GM10847 (cell line): ENCODE measurements around the gene MTMR4.

ENCODE experiments used
- POLR2A ChIP-seq: IDR thresholded peaks from 2 replicates; pipeline ENCODE4 v1.6.1; 2011; ENCODE audit not compliant: insufficient read length; ENCODE audit errors: extremely low read depth

Gene MTMR4

DNA sequence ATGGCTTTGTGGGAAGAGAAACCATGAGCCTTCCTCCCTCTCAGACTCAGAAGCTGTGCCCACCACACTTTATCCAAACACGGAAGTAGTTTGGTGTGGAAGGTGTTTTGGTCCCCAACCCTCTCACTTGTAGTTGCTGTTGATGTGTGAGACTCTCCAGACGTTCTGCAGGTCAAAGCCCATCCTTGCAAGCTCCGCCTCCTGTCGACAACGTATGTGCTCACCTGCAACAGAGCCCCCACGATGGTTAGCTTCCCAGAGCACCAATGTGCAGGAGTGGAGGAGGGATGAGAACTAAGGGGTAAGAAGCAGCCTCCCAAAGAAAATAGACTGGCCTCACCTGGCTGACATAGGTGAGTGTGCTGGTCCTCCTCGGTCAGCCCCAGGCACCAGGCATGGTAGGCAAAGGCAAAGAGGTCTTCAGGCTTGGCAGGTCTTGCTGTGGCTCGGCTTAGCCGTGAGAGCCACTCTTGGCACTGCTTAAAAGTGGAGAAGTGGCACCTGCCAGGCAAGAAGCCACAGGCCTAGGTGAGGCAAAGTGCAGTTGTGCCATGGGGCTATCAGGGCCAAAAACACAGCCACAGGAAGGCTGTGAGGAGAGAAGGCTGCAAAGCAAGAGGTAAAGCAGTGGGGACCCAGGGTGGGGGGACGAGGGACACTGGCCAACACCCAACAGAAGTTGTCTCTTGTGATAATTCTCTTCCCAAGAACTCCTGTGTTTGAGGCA lies 5.9 kb downstream of the MTMR4 start:
- TF ChIP-seq POLR2A, result no peak

DNA sequence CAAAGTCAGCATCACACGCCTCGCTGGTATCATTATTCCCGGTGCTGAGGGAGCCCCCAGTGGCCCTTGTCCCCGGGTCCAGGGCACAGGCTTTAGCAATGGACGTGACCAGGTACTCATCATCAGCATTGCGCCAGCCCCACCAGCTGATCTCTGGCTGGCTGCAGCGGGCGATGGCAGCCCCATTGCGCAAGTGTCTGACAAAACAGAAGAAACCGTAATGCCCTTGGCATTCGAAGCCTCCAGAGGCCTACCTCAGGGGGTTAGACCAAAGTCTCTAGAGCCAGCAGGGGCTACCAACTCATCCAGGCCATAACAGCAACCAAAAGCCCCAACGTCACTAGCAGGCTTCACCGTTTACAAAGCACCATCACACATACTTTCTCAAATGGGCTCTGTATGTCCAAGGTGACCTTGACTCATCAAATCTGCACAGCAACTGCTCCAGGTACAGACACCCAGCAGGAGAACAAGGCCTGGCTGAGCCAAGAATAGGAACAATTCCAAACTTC lies 7.3 kb downstream of the MTMR4 start:
- TF ChIP-seq POLR2A, result no peak

DNA sequence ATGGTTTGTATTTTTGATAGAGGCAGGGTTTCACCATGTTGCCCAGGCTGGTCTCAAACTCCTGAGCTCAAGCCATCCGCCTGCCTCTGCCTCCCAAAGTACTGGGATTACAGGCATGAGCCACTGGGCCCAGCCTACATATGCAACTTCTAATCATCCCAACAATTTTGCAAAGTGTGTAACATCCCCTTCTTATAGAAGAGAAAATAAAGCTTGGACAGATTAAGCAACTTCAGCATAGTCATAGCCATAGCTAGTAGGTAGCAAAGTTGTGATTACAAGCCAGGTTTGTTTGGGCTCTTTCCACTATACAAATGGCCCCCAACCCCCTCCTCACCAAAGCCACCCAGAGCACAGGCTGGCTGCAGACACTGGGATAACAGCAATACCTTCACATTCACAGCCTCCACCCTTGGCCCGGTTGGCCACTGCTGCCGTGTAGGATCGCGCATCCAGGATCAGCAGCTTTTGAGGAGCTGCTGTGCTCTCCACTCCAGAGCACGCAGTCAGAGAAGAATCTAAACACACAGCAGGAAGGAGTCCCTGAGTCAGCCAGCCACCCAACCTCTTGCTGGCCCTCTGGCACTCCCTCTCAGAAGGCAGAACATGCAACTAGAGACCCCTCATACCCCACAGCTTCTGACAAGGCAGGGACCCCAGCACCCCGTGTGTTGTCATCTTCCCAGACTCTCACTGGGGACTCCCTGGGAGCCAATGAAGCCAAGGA lies 7.9 kb downstream of the MTMR4 start:
- no peak for TF ChIP-seq POLR2A

DNA sequence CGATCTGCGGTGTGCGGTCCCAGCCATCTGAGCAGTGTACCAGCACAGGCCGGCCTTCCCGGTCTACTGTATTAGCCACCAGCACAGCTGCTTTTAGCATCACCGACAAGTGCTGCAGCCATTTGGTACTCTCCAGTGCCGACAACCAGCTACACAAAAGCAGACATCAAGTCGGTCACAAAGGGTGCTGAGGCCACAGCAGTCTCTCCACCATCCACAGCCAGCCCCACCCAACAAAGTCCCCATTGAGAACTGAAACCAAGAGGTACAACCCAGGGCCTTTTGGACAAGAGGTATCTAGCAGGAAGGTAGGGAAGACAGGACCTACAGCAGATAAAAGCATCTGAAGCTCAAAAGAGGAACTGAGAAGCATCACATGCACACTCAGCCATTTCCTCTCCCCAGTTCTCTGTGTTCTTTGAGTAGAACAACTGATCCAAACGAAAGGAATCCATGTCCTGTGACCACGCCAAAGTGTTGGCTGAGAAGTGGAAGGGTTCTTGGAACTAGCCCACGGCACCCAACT lies 9.5 kb downstream of the MTMR4 start:
- no peak for TF ChIP-seq POLR2A

DNA sequence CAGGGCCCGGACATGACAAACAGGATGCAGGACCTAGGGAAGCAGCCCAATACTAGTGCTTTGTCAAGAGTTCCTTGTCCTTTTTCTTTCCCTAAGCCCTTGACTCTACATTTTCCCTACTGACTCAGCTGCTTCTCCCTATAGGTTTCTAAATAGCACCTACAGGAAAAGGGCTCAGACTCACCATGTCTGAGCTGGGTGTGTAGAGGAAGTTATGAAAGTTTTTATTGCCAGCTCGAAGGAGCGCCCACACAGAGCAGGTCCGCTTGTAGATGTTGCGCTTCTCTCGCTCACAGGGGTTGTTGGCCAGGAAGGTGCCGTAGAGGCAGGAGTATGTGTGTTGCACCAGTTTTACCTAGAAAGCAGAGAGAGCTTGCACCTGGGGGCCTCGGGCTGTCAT lies 10.6 kb downstream of the MTMR4 start:
- no peak for TF ChIP-seq POLR2A

DNA sequence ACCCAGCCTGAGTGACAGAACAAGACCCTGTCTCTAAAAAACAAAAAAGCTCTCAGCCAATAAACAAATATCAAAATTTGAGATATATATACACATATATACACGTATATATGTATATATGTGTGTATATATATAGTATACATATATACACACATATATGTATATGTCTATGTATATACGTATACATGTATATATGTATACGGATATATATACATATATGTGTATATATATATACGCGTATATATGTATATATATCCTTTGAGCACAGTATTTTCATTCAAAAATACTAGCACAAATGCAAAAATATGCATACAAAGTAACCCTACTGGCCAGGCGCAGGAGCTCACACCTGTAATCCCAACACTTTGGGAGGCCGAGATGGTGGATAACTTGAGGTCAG lies 13.0 kb downstream of the MTMR4 start:
- no peak for TF ChIP-seq POLR2A

DNA sequence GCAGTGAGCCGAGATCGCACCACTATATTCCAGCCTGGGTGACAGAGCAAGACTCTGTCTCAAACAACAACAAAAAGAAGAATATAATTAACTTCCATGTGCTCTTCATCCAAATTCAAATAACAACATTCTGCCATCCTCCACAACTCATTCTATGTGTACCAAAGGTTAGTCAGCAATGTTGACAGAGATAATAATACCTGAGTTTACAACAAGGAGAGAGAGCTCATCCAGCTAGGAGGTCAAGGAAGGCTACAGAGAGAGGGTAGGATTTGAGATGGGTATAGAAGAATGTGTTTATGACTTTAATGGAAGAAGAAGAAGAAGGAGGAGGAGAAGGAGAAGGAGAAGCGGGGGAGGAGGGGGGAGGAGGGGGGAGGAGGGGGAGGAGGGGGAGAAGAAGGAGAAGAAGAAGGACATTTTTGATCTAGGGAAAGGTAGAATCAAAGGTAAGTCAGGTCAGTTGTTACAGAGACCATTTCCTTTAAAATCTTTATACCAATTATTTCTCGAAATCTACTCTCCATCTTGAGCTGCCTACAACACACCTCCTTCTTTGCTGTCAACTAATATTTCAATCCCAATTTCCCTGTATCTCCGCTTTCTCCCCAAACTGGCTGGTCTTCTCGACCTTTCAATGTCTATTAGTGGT lies 16.1 kb downstream of the MTMR4 start:
- TF ChIP-seq POLR2A, result no peak

DNA sequence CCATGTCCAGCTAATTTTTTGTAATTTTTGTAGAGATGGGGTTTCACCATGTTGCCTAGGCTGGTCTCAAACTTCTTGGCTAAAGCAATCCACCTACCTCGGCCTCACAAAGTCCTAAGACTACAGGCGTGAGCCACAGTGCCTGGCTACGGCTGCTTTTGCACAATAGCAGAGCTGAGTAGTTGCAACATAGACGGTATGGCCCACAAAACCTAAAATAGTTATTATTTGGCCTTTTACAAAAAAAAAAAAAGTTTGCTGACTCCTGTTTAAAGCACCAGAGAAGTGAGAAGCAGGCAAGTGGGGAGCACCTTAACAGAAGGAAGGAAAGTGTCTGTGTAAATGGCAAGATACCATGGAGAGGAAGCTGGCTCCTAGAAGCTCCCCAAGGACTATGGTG lies 20.9 kb downstream of the MTMR4 start:
- no peak for TF ChIP-seq POLR2A

DNA sequence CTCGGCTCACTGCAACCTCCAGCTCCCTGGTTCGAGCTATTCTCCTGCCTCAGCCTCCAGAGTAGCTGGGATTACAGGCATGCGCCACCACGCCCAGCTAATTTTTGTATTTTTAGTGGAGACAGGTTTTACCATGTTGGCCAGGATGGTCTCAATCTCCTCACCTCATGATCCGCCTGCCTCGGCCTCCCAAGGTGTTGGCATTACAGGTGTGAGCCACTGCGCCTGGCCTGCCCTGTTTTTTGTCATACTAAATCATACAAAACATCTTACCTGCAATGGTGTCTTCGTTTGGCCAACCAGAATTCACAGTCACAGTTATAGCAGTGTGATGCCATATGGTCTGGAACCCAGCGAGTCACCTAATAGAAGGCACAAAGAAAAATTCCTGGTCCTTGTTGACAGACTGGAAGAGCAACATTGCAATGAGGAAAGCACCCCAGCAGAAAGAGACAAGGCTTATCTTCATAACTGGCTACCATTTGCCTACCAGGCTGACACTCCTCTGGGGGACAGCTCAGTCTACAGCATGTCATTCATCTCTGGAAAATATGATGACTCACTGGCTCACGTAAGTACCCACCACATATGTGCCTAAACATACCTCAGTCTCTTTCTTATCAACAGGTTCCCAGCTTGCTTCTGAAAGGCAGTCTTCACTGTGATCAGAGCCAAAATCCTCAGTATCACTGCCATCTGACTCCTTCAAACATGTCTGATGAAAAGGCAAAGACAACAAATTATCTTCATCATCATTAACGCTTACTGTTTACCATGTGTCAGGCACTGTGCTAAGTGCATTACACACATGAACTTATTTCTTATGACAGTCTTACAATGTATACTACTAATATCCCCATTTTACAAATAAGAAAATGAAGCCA lies 22.0 kb downstream of the MTMR4 start:
- TF ChIP-seq POLR2A, result no peak

DNA sequence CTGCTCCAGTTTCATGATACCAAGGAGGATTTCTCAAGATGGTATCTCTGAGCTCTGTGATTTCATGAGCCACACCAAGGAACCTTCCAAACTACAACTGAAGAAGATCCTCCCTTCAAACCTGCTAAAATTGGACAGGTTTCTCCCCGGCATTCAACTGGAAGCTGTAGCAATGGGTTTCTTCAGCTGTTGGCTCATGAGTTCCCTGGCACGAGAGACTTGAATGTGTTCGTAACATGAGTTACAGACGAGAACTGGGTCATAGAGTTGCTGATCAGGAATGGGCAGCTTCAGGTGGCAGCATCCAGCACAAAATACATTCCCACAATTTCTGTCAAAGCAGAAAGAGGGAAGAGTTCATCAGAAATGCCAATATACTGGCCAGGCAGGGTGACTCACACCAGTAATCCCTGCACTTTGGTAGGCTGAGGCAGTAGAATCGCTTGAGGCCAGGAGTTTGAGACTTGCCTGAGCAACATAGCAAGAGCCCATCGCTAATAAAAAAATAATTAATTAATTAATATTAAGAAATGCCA lies 22.9 kb downstream of the MTMR4 start:
- no peak for TF ChIP-seq POLR2A

DNA sequence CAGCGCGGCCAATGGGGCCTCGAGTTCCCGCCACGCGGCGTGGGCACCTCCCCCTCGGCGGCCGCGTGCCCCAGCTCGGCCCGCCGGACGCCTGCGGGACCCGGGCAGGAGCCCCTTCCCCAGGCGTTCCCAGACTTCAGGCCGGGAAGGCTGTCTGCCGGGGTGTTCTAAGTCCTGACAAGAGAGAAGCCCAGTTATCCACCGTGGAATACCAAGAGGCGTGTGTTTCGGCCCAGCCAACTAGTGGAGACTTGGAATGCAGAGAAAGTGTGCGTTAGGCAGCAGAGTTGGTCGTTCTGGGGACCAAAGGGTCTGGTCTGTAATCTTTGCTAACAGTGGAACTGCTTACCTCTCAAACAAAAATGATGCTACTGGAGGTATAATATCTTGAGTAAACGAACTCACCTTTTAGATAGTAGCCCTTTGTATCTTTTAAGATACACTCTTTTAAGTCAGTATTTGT lies 26.0 kb downstream of the MTMR4 start:
- TF ChIP-seq POLR2A, result no peak

DNA sequence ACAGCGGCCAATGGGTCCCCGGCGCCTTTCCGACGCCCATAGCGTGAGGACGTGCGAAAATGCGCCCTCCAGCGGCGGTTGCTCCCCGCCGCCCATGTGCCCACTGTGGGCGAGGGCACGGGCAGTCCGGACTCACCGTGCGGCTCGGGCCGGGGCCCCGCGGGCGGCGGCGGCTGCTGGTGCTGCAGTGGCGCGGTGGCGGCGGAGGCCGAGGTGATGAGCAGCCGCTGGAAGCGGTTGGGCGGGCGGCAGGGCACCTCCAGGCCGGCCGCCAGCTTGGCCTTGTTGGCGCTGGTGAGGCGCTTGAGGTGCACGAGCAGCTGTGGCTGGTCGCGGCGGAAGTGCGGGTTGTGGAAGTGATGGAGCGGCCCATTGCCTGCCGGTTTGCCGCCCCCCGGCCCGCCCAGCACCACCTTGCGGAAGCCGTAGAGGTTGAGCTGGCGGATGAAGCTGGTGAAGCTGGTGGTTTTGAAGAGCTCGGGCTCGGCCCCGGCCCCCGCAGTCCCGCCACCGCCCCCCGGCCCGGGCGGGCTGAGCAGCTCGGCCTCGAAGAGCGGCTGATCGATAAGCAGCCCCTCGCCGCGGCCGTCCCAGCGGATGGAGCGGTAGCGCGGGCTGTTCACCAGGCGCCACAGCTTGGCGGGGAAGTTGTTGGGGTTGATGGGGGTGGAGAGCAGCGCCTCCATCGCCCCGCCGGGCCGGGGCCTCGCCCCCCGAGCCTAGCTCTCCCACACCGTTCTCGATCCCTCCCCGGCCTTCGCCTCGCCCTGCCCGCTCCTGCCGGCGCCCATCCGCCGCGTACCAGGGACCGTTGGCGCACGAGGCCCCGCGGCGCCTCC lies 26.6 kb downstream of the MTMR4 start, which contains the start of gene HSF5:
Gene HSF5 (minus strand): TSS at position 820 of the 839 bp plus-strand sequence. CDS start 134 bp downstream, at position 686.
- TF ChIP-seq POLR2A, result no peak

DNA sequence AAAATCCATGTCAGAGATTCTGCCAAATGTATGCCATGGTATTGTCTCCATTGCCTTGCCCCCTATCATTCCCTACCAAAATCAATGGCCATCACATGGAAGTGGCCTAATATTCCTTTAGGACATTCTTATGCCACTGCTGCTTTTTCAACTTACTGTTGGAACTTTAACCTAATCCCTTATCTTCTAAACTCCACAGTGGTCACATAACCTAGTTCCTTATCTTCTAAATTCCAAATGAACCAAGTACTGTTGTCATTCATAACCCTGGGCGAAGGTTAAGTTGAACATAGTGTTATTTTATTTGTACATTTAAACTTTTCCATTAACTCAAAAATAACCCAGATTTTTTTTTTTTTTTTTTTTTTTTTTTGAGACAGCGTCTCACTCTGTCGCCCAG lies 29.8 kb downstream of the MTMR4 start:
- TF ChIP-seq POLR2A, result no peak

DNA sequence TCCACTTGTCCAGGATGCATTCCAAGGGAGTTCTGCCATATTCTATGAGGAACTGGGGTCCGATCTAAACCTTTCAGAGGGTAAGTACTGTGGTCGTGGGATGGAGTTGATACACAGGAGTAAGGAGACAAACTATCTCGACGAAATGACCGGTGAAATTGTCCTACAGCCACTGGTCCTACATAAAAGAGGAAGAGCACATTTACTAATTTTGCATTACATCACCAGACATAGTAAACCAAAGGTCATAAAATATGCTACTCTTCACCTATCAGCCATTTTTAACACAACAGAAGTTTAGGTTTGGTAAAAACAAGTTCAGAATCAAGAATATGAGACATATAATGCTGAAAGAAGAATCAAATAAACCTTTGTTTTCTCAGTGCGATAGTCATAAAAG lies 34.3 kb downstream of the MTMR4 start:
- no peak for TF ChIP-seq POLR2A

DNA sequence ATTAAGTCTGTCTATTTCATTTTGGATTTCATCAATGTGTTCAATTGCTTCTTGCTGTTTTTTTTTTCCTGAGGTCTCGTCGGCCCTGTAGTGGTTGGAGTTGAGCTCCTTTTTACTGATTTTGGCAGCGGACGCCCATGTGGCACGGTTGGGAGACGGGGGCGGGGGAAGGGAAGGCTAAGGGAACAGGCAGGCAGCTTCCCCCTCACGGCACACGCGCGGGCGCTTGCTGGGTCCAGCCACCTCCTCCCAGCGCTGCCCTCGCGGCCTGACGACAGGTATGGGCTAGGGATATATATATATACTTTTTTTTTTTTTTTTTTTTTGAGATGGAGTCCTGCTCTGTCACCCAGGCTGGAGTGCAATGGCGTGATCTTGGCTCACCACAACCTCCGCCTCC lies 37.6 kb downstream of the MTMR4 start:
- TF ChIP-seq POLR2A, result no peak
